HG03159 (cell line): ENCODE data around the gene NKAP.
"Not testable (repeated sequence)": the region's sequence is repeated elsewhere in the genome, so short reads cannot be mapped to it uniquely, and the experiment has no call there.

ENCODE experiments used
- ATAC-seq: cut with Tn5 transposase; IDR thresholded peaks from one replicate; pipeline ENCODE4 v1.9.1; 2021; ENCODE audit warnings: mild to moderate bottlenecking, moderate library complexity; ENCODE audit not compliant: unreplicated experiment

The NKAP gene

GRCh38 chrX:119942173-119942819, 1.3 kb downstream of the NKAP start:
- no peak for ATAC-seq

GRCh38 chrX:119941336-119941735, 2.2 kb downstream of the NKAP start:
- ATAC-seq, result no peak

- ATAC-seq, result no peak
Observed at GRCh38 chrX:119935215-119935874, 8.2 kb downstream of the NKAP start.

GRCh38 chrX:119922391-119922790, 21.2 kb downstream of the NKAP start:
- not testable (repeated sequence) for ATAC-seq

GRCh38 chrX:119919835-119920585, 23.5 kb downstream of the NKAP start:
- ATAC-seq, result no peak

GRCh38 chrX:119917877-119918276, 25.7 kb downstream of the NKAP start:
- no peak for ATAC-seq

- ATAC-seq, result no peak
Observed at GRCh38 chrX:119916310-119916709, 27.2 kb downstream of the NKAP start.

GRCh38 chrX:119900976-119901375, 42.6 kb downstream of the NKAP start:
- ATAC-seq, result no peak

- ATAC-seq, result no peak
Observed at GRCh38 chrX:119899125-119899524, 44.4 kb downstream of the NKAP start.

- ATAC-seq, result no peak
Observed at GRCh38 chrX:119895843-119896326, 47.7 kb downstream of the NKAP start, which contains the start of gene AKAP14. Gene AKAP14, plus strand, starts transcription at chrX:119895893. Its CDS starts 7,331 bp downstream, at chrX:119903224.

- ATAC-seq, result not testable (repeated sequence)
Observed at GRCh38 chrX:119891961-119892692, 51.4 kb downstream of the NKAP start.

GRCh38 chrX:119890626-119891025, 52.9 kb downstream of the NKAP start:
- ATAC-seq, result not testable (repeated sequence)

- ATAC-seq, result peak; percentile 78
Observed at GRCh38 chrX:119887721-119888425, 55.7 kb downstream of the NKAP start.

GRCh38 chrX:119885554-119886428, 57.8 kb downstream of the NKAP start:
- no peak for ATAC-seq

- peak; percentile 83 for ATAC-seq
Observed at GRCh38 chrX:119880552-119881437, 62.8 kb downstream of the NKAP start.

- no peak for ATAC-seq
Observed at GRCh38 chrX:119880076-119880475, 63.5 kb downstream of the NKAP start.

GRCh38 chrX:119878740-119879139, 64.8 kb downstream of the NKAP start:
- ATAC-seq, result no peak
